ENCODE data around the gene NAALADL2. TPM values are rescaled to one million over a fixed set of nuclear protein-coding genes. Genes with fewer than 3 reads are reported as not detected.
"Not testable (repeated sequence)": the region's sequence is repeated elsewhere in the genome, so short reads cannot be mapped to it uniquely, and the experiment has no call there.

The NAALADL2 gene
- total and polyA plus RNA-seq, 2 donors (not counting 1 experiment from before 2014, with no cell fraction given), result not detected

DNA sequence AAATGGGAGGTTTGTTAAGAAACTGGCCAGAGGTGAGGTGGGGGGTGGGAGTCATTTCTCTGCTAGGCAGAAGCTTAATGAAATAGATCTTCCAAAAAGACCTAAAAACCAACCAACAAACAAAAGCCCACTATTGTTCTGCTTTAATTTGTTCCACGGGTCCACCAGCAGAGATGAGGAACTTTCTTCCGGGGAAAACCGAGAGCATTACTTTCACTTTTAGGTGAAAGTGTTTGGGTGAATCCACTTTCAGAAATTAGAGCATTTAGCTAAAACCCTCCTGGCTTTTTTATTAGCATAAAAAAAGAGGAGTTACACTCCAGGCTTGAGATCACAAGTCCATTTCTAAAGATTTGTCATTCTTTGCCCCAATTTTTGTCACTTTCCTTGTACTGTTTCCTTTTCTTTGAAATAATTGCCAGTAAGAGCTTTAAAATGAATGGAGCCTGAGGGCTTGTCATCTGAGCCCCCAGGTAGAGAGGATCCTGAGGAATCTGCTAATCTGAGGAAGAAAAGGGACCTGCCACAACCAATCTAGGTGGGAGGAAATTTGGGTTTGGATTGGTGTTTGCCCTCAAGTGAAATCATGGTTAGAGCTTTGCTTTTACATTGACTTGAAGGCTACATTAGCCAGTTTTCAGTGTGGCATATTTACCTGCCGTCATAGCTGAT, 667.6 kb downstream of the NAALADL2 start:
- Histone ChIP-seq H3K36me3 (replicated peaks in 1 of 2; ENCODE audit: control extremely low read depth in 1 of 2, control insufficient read depth in 1 of 2, extremely low read depth in 1 of 2, insufficient read depth in 2 of 2, low read length in 1 of 2) (no peaks in the 10 kb centered on the region), H3K4me2 (replicated peaks; ENCODE audit: low read depth, low read length, poor library complexity, severe bottlenecking) (peak overlapping the region; percentile 51), H3K9ac (ENCODE audit: low read length) (peak overlapping the region; percentile 45), H3K4me1 (ENCODE audit: control insufficient read depth in 2 of 2, insufficient read depth in 2 of 2, low read length in 2 of 2) (no peaks in the 10 kb centered on the region), H3K27me3 (replicated peaks in 1 of 4; ENCODE audit: control extremely low read depth in 1 of 4, control insufficient read depth in 3 of 4, insufficient read depth in 4 of 4, low read length in 3 of 4) (no peaks in the 10 kb centered on the region), H3K79me2 (ENCODE audit: control insufficient read depth, insufficient read depth, low read length) (no peaks in the 10 kb centered on the region), H3K4me3 (ENCODE audit: control extremely low read depth in 1 of 5, extremely low read depth in 1 of 5, insufficient read depth in 1 of 5, low read depth in 2 of 5, low read length in 4 of 5) (peak overlapping the region in 3 of 5 experiments; percentile 15 to 32 (median 24)), H4K20me1 (ENCODE audit: control insufficient read depth, insufficient read depth, low read length, poor library complexity, severe bottlenecking) (no peaks in the 10 kb centered on the region), H3K27ac (ENCODE audit: low read length in 2 of 2) (no peak overlapping the region), H3K9me3 (ENCODE audit: control extremely low read depth in 1 of 3, control insufficient read depth in 2 of 3, insufficient read depth in 1 of 3, low read length in 2 of 3) (no peaks in the 10 kb centered on the region), H2AFZ (ENCODE audit: insufficient read depth, low read depth, low read length, poor library complexity, severe bottlenecking) (peak overlapping the region; percentile 35)
- Mint-ChIP-seq H3K4me1 (peaks cover 4% of the 10 kb centered on the region), H3K27ac (no peak overlapping the region), H3K27me3 (no peaks in the 10 kb centered on the region), H3K9me3 (ENCODE audit: insufficient read depth) (peaks cover 4% of the 10 kb centered on the region), H3K4me3 (peak overlapping the region; percentile 36)
- ChIA-PET POLR2A (no interaction called here), CTCF (no interaction called here)
- DNase-seq, result no peak
- no peak for ATAC-seq (ENCODE audit: low read depth)
- no peak for TF ChIP-seq EZH2 (IDR thresholded peaks at IDR 0.05; ENCODE audit: borderline replicate concordance, insufficient read depth, low read depth, low read length, poor library complexity, severe bottlenecking)
- TF ChIP-seq, protein P1, sequence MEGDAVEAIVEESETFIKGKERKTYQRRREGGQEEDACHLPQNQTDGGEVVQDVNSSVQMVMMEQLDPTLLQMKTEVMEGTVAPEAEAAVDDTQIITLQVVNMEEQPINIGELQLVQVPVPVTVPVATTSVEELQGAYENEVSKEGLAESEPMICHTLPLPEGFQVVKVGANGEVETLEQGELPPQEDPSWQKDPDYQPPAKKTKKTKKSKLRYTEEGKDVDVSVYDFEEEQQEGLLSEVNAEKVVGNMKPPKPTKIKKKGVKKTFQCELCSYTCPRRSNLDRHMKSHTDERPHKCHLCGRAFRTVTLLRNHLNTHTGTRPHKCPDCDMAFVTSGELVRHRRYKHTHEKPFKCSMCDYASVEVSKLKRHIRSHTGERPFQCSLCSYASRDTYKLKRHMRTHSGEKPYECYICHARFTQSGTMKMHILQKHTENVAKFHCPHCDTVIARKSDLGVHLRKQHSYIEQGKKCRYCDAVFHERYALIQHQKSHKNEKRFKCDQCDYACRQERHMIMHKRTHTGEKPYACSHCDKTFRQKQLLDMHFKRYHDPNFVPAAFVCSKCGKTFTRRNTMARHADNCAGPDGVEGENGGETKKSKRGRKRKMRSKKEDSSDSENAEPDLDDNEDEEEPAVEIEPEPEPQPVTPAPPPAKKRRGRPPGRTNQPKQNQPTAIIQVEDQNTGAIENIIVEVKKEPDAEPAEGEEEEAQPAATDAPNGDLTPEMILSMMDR (IDR thresholded peaks at IDR 0.05), result no peak
- intact Hi-C loops (cut with micrococcal nuclease), result no loop called here
- WGBS (ENCODE audit: insufficient coverage), result no CpG with 5 or more reads among the region's 4 CpGs

GRCh38 chr3:175528693-175529092, 669.6 kb downstream of the NAALADL2 start:
- no CpG with 5 or more reads among the region's 2 CpGs for WGBS (ENCODE audit: insufficient coverage)
- H3K4me2 ChIP-seq (replicated peaks; ENCODE audit: low read depth, low read length, poor library complexity, severe bottlenecking); DNase-seq; H3K4me1 Mint-ChIP-seq; H2AFZ ChIP-seq (ENCODE audit: insufficient read depth, low read depth, low read length, poor library complexity, severe bottlenecking); H3K27ac Mint-ChIP-seq; H3K4me3 ChIP-seq (ENCODE audit: control extremely low read depth in 1 of 5, extremely low read depth in 1 of 5, insufficient read depth in 1 of 5, low read depth in 2 of 5, low read length in 4 of 5); H4K20me1 ChIP-seq (ENCODE audit: control insufficient read depth, insufficient read depth, low read length, poor library complexity, severe bottlenecking); H3K36me3 ChIP-seq (replicated peaks in 1 of 2; ENCODE audit: control extremely low read depth in 1 of 2, control insufficient read depth in 1 of 2, extremely low read depth in 1 of 2, insufficient read depth in 2 of 2, low read length in 1 of 2); H3K27ac ChIP-seq (ENCODE audit: low read length in 2 of 2); H3K9me3 Mint-ChIP-seq (ENCODE audit: insufficient read depth); ATAC-seq (ENCODE audit: low read depth); H3K9me3 ChIP-seq (ENCODE audit: control extremely low read depth in 1 of 3, control insufficient read depth in 2 of 3, insufficient read depth in 1 of 3, low read length in 2 of 3); intact Hi-C loops (cut with micrococcal nuclease); H3K4me1 ChIP-seq (ENCODE audit: control insufficient read depth in 2 of 2, insufficient read depth in 2 of 2, low read length in 2 of 2); H3K4me3 Mint-ChIP-seq; H3K79me2 ChIP-seq (ENCODE audit: control insufficient read depth, insufficient read depth, low read length); H3K9ac ChIP-seq (ENCODE audit: low read length); POLR2A ChIA-PET; H3K27me3 ChIP-seq (replicated peaks in 1 of 4; ENCODE audit: control extremely low read depth in 1 of 4, control insufficient read depth in 3 of 4, insufficient read depth in 4 of 4, low read length in 3 of 4); CTCF ChIA-PET; H3K27me3 Mint-ChIP-seq: not testable (repeated sequence)

All from B cell (primary cell).